GM20000 (cell line): Measurements from ENCODE around the gene TIMM22.

Experiments used
- DNase-seq: peaks from one replicate; pipeline ENCODE4 v3.0.0; 2012; ENCODE audit warnings: low spot score
- TF ChIP-seq, protein P1 (sequence below): IDR thresholded peaks from 2 replicates; pipeline ENCODE4 v1.5.1; 2012; ENCODE audit warnings: mild to moderate bottlenecking, control low read depth; ENCODE audit errors: extremely low read depth, missing control alignments

The TIMM22 gene

GRCh38 chr17:998111-998510 is 1.2 kb downstream of the TIMM22 start:
- TF ChIP-seq, protein P1, sequence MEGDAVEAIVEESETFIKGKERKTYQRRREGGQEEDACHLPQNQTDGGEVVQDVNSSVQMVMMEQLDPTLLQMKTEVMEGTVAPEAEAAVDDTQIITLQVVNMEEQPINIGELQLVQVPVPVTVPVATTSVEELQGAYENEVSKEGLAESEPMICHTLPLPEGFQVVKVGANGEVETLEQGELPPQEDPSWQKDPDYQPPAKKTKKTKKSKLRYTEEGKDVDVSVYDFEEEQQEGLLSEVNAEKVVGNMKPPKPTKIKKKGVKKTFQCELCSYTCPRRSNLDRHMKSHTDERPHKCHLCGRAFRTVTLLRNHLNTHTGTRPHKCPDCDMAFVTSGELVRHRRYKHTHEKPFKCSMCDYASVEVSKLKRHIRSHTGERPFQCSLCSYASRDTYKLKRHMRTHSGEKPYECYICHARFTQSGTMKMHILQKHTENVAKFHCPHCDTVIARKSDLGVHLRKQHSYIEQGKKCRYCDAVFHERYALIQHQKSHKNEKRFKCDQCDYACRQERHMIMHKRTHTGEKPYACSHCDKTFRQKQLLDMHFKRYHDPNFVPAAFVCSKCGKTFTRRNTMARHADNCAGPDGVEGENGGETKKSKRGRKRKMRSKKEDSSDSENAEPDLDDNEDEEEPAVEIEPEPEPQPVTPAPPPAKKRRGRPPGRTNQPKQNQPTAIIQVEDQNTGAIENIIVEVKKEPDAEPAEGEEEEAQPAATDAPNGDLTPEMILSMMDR: no peak
- DNase-seq: no peak

- no peak for DNase-seq
- TF ChIP-seq, protein P1: no peak
These were observed 3.9 kb downstream of the TIMM22 start for GRCh38 chr17:1000597-1001461.

- TF ChIP-seq, protein P1: no peak
- DNase-seq: no peak
These were observed 4.9 kb downstream of the TIMM22 start for GRCh38 chr17:1001640-1002411.

- DNase-seq: no peak
- TF ChIP-seq, protein P1: no peak
These were observed 5.5 kb downstream of the TIMM22 start for GRCh38 chr17:1002412-1002753.

DNA sequence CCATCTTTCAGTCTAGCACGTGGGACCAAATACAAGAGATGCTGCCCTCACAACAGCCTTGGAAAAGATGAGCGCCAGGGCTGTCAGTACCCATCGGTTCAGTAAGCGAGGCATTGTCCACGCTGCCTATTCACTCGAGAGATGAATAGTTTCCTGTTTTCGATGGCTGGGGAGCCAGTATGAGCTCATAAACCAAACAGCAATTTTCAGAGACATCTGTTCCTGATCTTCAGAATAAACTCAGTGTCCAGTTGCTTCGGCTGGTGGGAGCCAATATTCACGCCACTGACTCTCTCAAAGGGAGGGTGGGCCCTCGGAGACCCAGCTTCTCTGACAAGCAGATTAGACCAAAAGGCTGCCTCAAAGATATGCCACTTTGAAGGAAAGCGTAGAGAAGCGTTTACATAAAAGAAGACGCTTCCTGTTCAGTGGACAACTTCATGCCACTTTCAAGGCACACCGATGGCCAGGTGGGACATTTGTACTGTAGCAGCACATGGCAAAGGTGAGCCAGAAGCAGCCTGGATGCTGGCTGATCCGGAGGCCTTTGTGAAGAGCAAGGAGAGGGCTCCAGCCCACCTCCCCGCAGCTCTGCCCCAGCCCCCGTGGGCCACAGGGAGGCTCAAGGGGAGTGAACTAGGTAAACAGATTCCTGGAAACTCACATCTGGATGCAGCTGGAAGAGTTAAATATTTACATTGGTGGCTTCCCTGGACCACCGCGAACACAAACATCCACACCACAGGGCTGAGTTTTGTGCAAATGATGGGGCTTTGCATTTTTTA is 6.0 kb downstream of the TIMM22 start:
- no peak for DNase-seq
- TF ChIP-seq, protein P1: no peak

DNA sequence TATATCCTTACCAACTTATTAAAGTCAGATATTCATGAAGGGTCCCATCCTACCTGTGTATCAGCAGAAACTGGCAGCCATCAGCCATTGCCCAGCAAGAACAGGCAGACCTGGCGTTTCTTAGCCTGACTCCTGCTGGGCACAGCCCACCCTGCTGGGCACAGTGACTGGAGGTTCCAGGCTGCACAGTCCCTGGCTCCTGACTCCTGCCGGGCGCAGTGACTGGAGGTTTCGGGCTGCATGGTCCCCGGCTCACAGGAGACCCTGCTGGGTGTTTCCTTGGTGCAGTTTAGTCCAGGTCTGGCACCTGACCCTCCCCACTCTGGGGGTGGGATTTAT is 6.7 kb downstream of the TIMM22 start:
- TF ChIP-seq, protein P1: no peak
- no peak for DNase-seq
